AG08396 (cell line): ENCODE data around the gene CCDC187.
"Not testable (repeated sequence)": the region's sequence is repeated elsewhere in the genome, so short reads cannot be mapped to it uniquely, and the experiment has no call there.

ENCODE experiments used
- DNase-seq: peaks from one replicate; pipeline ENCODE4 v3.0.0; 2012; ENCODE audit warnings: low spot score, mixed read lengths

The CCDC187 gene

DNA sequence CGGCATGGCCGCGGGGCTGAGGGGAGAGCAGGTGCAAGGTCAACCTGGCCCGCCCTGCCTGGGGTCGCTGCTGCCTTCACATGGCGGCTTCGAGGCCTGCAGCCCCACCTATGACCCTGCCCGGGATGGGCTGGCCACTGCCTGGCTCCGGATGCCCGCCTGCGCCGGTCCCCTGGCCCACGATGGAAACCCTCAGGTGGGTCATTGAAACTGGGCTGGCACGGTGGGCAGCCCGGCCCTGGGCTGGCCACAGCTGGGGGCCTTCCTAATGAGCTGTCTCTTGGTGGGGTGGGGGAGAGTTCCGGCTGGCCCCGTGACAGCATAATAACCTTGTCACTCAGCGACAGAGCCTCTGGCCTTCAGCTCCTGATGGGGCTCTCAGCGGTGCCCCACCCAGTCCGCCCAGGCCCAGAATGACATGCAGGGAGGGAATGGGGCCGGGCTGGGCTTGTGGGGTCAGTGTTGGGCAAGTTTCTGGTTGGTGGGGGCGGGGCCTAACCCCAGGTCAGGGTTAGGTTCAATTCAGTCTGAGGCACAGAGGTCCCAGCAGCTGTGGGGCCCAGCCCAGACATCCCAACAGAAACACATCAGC, at the start of gene CCDC187:
Gene CCDC187, minus strand, starts transcription at position 270 of the 592 bp plus-strand sequence. Its CDS starts 264 bp downstream, at position 6.
- DNase-seq = no peak

DNA sequence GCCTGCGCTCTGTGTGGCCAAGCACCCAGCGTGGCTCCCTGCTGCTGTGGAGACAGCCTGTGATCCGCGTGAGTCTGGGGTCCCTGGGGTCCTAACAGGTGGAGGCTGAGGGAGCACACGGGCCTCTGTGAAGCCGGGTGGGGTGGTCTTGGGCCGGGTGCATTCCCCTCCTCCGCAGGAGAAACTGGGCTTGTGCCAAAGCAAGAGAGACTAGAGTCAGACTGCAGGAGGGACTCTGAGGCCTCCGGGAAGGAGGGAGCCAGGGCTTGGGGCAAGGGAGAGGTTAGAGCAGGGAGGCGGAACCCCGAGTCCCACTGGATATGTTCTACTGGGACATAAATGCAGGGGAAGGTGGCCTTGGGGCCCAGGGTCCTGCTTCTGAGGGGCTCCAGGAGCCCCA, 49.2 kb upstream of the CCDC187 start:
- DNase-seq = no peak

DNA sequence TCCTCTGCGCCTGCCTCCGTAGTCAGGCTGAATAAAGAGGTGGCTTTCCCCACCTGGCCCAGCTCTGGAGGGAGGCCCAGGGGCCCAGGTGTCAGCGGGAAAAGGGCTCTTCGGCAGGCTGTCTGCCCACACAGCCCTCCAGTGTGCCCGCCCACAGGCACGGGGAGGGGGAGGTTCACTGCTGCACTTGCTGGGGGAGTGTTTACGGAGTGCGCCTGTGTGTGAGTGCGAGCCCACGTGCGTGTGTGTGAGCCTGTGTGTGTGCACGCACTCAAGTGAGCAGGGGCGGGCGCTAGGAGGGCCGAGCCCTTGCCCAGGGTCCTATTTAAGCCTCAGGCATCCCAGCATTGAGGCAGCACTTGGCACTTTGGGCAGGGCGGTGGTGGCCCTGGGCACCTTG, 48.8 kb upstream of the CCDC187 start:
- no peak for DNase-seq

DNA sequence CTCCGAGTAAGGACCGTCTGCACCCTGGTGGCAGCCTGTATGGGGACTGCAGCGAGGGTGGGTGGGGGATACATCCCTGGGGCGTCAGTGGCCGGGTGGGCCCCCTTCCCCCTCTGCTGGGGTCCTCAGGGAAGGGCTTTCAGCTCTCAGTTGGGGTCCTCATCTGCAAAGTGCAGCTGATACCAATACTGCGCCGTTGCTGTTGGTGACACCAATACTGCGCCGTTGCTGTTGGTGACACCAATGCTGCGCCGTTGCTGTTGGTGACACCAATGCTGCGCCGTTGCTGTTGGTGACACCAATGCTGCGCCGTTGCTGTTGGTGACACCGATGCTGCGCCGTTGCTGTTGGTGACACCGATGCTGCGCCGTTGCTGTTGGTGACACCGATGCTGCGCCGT, 48.0 kb upstream of the CCDC187 start:
- DNase-seq = not testable (repeated sequence)

DNA sequence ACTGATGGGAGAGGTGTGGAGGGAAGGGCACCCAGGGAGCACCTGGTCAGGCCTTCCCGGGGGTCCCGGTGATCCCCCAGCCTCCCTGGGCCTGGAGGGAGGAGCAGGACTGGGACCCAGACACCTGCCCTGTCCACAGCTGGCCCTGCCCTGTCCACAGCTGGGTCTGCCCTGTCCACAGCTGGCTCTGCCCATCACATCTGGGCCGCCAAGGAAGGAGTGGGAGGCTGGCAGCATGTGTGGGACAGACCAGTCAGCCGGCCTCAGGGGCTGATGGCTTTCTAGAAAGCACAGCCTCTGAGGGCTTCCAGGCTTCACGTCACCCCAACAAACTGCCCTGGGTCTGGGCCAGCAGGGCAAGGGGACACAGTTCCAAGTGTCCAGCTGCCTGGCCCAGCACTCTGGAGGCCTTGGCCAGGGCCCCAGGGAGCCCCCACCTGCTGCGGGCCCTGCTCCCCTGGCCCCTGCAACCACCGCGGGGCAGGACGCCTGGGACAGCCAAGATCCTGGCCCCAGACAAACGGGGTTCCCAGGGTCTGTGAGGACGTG, 47.4 kb upstream of the CCDC187 start:
- DNase-seq = no peak

DNA sequence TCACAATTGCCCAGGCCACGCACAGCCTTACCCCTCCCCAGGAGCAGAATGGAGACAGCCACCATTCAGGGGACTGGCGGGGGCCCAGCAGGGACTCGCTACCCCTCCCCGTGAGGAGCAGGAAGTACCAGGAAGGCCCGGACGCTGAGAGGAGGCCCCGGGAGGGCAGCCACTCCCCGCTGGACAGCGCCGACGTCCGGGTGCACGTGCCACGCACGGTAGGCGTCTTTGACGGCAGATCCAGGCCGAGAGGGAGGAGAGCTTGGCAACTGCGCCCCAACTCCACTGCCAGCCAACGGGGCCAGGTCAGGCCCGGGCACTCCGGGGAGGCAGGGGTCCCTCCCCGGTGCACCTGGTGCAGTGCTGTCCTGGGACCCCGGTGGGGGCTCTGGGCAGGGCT, 45.7 kb upstream of the CCDC187 start:
- no peak for DNase-seq

DNA sequence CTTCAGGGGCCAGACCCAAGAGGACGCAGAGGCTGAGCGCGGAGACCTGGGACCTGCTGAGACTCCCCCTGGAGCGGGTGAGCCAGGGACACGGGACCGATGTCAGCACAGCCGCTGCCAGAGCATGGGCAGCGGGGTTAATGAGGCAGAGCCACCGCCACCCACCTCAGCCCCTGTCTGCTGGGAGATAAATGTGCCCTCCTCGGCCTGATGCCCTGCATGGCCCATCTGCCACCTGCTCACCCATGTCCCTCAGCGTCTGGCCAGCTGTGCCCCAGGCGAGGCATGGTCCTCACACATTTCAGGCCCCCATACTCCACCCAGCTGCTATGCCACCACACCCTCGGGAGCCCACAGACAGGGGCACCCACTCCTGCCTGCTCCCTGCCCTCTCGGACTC, 44.8 kb upstream of the CCDC187 start:
- no peak for DNase-seq

DNA sequence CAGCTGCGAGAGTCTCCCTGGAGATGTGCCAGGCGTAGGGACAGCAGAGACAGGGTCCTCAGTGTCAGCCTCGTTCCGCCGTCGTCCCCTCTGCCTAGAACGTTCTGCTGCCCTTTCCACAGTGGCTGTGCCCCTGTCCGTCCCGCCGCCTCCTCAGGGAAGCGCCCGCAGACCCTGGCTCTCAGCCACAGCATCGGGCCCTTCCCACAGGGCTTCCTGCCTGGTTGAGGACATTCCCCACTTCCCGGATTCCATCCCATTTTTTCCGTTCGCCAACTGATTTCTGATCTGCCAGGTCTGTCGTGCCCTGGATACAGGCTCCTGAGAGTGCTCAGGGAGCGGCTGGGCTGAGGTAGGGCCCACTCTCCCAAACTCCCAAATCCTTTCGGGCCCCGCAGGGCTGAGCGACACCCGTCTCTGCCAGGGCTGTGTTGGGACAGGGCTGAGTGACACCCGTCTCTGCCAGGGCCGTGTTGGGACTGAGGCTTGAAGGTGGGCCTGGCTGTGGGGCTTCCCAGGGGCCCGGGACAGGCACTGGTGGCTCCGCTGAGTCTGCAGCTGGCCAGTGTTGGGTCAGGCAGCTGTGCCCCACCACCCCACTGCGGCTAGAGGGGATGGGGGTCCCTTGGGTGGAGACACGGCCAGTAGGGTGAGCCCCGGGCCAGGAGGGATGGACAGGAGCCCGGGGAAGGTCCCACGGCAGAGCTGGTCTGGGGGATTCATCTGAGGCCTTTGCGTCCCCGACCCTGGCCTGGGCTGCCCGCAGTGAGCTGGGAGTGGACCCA, 43.8 kb upstream of the CCDC187 start:
- DNase-seq = no peak

DNA sequence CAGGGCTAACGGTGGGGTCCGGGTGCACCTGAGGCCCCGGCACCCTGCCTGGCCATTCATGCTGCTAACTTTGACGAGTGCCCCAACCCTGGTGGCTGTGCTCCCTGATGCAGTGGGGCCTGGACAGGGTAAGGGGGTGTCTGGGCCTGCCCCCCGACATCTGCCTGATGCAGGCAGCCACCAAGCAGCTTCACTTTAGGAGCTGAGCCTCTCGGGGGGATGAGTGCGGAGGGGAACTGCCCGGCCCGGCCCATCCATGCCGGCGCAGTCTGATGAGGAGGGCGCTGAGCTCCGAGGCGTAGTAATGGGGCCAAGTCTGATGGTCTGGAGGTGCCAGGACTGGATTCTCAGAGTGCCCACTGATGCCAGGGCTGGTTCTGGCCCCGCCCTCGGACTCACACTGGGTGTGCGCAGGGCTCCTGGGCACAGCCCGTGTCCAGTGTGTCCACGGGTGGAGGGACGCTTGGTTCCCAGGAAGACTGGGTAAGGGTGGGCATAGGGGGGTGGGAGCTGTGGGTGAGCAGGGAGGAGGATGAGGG, 43.1 kb upstream of the CCDC187 start:
- no peak for DNase-seq

DNA sequence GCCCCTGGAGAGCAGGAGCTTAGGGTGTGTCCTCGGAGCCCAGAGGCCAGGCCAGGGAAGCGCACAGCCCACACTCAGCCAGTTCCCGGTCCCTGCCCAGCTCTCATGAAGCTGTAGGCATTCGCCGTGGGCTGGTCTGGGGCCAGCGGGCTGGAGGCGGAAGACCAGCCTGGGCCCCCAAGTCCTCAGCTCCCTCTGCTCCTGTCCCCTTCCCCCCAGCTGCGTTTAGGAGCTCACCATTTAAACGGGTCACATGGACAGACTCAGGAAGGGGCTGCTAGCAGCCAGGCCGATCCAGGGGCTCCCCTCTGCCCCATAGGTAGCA, 42.2 kb upstream of the CCDC187 start:
- DNase-seq = no peak

DNA sequence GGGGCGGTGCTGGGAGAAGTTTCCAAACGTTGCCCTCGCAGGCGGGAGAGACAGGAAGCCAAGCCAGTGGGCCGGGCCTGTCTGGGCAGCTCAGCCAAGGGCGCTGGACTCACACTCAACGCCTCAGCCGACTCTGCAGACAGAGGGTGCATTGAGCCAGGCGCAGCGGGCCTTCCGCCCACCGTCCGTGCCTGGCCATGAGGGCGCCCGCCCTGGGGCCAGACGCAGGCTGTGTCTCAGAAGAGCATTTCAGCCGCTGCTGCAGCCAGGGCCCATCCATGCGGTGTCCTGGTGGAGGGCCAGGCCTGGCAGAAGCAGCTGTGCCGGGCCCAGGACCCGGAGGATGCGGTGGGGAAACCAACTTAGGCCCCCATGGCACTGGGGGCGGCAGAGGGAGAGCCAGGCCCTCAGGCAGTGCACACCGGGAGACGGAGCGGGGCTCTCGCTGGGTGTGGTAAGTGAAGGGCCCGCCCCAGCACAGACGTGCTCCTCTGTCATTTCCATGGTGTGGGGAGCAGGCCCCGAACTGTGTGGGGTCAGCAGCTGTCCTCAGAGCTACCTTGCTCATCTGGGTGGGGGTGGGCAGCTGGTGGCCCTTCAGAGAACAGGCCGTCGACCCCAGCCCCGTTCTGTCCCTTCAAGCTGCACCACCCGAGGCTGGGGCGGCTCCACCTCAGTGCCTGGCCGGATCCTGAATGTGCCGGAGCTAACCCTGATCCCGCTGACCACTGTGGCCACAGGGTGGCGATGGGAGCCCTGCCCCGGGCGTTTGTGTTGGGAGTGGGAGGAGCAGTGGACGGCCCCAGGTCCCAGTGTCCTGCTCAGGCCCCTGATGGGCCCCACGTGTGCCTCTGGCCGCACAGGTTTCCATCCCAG, 41.6 kb upstream of the CCDC187 start:
- DNase-seq = peak; percentile 77

DNA sequence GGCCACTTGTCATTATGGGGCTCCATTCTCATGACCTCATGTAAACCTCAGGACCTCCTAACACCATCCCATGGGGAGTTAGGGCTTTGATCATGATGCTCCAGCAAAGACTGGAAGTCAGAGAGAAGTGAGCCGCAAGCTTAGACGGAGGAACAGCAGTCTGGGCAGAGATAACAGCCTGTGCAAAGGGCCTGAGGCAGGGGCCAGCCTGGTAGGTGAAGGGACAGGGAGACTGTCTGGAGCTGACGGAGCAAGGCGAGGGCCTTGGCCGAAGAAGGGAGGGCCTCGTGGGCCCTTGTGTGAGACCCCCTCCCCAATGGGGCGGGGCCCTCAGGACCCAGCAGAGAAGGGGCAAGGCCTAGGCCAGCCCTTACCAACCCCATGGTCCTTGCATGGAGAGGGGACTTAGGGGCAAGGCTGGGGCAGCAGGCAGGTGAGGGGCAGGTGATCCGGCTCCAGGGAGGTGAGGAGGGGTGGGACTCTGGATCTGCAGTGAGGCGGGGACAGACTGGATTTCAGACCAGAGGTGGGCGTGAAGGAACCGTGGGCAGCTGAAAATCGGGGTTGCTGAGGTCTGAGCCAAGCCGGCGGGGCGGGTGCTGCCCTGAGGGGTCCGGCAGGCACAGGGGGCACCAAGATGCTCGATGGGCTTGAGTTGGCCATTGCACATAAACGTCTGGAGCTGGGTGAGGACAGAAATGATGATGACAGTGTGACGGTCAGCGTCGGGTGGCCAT, 40.8 kb upstream of the CCDC187 start:
- DNase-seq = no peak

DNA sequence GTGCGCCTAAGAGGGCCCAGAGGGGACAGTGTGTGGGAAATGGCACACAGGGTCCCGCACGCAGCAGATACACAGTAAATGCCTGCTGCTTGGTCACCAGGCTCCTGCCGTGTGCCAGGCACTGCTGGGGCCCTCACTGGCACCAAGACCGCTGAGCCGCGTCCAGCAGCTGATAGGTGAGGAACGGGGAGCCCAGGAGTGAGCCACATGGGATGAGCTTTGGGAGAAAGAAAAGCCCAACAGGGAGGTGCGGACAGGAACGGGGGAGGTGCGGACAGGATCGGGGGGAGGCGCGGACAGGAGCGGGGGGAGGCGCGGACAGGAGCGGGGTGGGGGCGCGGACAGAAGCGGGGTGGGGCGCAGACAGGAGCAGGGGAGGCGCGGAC, 40.0 kb upstream of the CCDC187 start:
- DNase-seq = no peak

DNA sequence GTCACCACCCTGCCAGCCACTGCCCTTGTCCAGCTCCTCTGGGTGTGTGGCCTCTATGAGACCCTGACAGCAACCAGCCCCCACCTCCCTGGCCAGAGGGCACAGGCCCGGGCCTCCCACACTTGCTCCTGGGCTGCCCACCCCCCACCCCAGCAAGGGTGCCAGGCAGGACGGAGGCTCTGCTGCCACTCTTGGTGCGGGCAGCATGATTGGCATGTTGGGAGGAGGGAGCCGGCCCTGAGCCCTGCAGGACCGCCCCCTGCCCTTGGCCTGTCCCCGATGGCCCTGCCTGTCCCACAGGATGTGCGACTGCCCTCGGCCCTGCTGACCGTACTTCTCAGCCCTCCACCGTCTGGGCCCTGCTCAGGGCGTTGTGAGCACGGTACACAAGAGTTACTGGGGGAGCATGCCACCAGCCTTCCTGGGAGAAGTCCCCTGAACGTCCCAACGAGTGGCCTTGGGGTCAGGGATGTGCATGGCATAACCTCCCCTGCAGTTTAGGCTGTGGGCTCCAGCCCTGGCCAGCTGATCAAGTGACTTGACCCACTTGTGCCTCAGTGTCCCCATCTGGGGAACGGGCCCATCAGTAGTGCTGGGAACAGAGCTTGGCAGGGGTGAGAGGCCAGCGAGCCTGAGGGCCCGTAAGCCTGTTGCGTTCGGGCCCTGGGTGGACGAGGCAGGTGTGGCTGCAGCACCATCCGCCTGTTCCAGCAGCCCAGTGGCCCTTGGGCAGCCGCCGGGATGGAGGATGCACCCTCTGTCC, 39.4 kb upstream of the CCDC187 start:
- DNase-seq = no peak

DNA sequence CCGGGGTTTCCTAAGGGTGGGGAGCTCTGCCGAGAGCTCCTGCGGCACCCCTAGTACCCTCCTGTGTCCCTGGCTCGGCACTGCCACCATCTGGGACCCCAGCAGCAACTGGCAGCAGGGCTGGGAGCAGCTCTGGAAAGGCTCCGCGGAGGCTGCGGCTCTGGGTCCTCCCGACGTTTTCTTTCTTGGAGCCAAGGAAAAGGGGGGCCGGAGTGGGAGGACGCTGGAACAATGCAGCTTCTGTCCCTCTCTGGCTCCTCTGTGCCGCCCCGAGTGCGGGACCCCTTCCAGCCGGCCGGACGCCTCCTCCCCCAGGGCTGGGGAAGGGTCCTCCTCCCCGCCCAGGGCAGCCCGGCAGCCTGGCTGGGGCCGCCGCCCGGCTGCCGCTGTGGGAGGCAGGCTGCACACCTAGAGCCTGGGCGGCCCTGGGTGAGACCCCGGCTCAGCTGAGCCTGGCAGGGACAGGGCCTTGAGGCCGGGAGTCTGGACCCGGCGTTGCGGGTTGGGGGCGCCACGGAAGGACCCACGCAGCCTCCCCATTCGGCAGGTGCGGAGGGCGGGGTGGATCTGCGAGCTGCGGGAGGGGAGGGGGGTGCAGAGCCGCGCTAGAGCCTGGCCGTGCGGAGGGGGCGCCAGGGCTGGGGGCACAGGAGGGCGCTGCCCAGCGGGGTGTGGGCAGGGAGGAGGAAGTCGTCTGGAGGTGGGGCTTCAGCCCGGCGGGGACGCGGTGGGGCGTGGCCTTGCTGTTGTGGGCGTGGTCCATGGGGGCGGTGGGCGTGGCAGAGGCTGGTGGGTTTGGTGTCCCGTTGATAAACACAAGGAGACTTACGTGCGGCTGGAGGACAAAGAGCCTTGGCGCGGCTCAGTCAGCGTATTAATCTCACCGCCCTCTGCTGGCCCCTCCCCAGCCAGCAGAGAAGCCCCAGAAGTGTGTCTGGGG, 38.6 kb upstream of the CCDC187 start:
- peak; percentile 92 for DNase-seq

DNA sequence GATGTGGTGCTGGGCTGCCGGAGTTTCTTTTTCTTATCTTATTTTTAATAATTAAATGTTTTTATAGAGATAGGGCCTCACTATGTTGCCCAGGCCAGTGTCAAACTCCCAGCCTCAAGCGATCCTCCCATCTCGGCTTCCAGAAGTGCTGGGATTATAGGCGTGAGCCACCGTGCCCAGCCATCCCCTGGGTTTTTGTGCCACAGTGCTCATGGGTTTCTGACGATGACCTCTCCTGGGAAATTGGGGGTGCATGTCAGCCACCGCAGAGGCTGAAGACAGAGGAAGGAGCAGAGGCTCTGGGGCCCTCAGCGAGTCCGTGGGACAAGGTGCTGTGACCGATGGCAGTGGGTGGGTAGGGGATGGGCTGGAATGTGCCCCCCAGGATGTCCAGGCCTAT, 37.9 kb upstream of the CCDC187 start:
- DNase-seq = no peak

DNA sequence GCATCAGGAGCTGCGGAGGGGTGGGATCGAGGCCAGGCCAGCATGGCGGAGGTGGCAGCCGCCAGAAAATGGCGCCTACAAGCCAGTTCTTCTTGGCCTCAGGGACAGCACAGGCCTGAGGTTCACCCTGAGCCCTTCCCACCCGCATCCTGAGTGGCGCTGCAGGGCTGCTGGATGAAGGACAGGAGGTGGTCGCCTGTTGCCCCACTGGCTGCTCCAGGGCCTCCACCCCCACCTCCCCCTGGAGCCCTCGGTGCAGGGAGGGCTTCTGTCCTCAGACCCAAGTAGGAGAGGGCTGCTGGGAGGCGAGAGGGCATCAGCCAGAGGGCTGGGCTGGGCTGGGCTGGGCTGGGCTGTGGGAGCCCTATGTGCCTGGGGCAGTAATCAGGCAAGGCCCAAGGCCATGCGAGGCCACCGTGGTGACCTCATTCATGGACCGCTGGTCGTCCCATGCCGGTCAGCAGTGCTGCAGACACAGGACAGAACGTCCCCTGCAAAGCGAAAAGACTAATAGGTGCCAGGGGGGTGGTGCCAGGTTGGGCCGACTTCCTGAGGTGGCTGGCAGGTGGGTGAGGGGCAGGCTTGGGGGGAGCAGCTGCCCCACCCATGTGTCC, 37.3 kb upstream of the CCDC187 start:
- no peak for DNase-seq

DNA sequence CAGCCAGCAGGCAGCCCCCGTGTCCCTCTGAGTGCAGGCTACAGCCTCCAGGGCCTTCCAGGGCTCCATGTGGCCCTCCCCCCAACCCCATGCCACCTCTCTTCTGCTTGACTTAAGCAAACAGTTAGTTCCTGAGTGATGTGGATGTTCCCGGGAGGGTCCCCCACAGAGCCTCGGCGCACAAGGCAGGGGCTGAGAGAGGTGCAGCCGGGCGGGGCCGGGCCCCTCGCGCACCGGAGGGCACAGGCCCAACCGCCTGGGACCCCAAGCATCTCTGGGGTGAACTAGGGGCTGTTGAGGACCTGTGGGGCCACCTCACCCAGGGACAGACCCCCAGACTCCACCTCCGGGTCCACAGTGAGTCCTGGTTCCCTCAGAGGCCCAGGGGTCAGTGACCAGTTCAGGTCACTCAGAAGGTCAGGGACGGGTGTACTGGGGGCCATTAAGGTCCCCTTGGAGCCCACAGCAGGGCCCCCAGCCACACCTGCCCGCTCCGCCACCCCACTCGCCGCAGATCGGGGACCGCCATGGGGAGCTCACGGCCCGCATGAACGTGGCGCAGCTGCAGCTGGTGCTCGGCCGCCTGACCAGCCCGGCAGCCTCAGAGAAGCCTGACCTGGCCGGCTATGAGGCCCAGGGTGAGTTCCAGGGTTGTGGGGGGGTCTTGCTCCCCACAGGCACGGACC, 36.6 kb upstream of the CCDC187 start:
- no peak for DNase-seq

DNA sequence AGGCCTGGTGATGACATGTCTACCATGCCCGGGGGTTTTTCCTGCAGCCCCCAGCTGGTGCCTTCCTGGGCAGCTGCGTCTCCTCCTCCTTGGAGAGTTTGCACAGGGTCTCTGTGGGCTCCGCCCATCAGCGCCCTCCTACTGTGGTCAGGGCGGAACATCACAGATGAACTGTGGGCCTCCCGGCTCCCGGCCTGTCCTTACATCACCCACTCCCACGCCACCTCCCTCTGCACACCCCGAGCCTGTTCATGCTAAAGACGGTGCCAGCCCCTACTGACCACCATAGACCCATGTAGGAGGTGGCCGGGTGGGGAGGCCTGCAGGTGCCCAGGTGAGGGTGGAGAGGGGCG, 36.0 kb upstream of the CCDC187 start:
- DNase-seq = no peak
